MM.1S (cell line): ENCODE measurements around the gene TFPI2.

Experiments used
- DNase-seq: peaks from one replicate; pipeline ENCODE4 v3.0.0-alpha.2; 2015
- H2AFZ ChIP-seq: fragments of 300-600 bp; sonication (generic); 2 replicates; pipeline ENCODE4 v1.6.0; 2016; ENCODE audit warnings: antibody characterized with exemption, low read length
- H3F3A ChIP-seq: fragments of 300-600 bp; sonication (generic); 2 replicates; pipeline ENCODE4 v1.6.1; 2016; ENCODE audit warnings: mild to moderate bottlenecking, antibody characterized with exemption, low read length, moderate library complexity, mixed read lengths; ENCODE audit not compliant: insufficient read depth
- H3K27ac ChIP-seq: fragments of 300-600 bp; sonication (generic); 2 replicates; pipeline ENCODE4 v1.5.1; 2016; ENCODE audit warnings: mild to moderate bottlenecking, low read length
- H3K27me3 ChIP-seq: fragments of 300-600 bp; sonication (generic); replicated peaks from 2 replicates; pipeline ENCODE4 v1.6.0; 2016; ENCODE audit warnings: low read length; ENCODE audit not compliant: insufficient read depth
- H3K36me3 ChIP-seq: fragments of 300-600 bp; sonication (generic); replicated peaks from 2 replicates; pipeline ENCODE4 v1.6.1; 2016; ENCODE audit warnings: mild to moderate bottlenecking, low read length, mixed read lengths; ENCODE audit not compliant: insufficient read depth
- H3K4me1 ChIP-seq: fragments of 300-600 bp; sonication (generic); 2 replicates; pipeline ENCODE4 v1.6.1; 2016; ENCODE audit warnings: low read length, mixed read lengths
- H3K4me2 ChIP-seq: fragments of 300-600 bp; sonication (generic); 2 replicates; pipeline ENCODE4 v1.6.0; 2016; ENCODE audit warnings: low read depth, low read length
- H3K4me3 ChIP-seq: fragments of 300-600 bp; sonication (generic); 2 replicates; pipeline ENCODE4 v1.5.1; 2016; ENCODE audit warnings: low read length, mixed read lengths
- H3K79me2 ChIP-seq: fragments of 300-600 bp; sonication (generic); 2 replicates; pipeline ENCODE4 v1.6.1; 2016; ENCODE audit warnings: mixed run types, low read length, mixed read lengths
- H3K9ac ChIP-seq: fragments of 300-600 bp; sonication (generic); 2 replicates; pipeline ENCODE4 v1.6.1; 2016; ENCODE audit warnings: low read length, mixed read lengths
- H3K9me2 ChIP-seq: fragments of 300-600 bp; sonication (generic); replicated peaks from 2 replicates; pipeline ENCODE4 v1.6.1; 2016; ENCODE audit warnings: mild to moderate bottlenecking, low read length, mixed read lengths; ENCODE audit not compliant: insufficient read depth
- H3K9me3 ChIP-seq: fragments of 300-600 bp; sonication (generic); replicated peaks from 2 replicates; pipeline ENCODE4 v1.6.1; 2016; ENCODE audit warnings: mild to moderate bottlenecking, low read length, mixed read lengths; ENCODE audit not compliant: insufficient read depth
- H4K20me1 ChIP-seq: fragments of 300-600 bp; sonication (generic); 2 replicates; pipeline ENCODE4 v1.6.1; 2016; ENCODE audit warnings: mild to moderate bottlenecking, low read length, moderate library complexity, mixed read lengths; ENCODE audit not compliant: insufficient read depth
- EZH2 ChIP-seq: fragments of 300-600 bp; sonication (generic); optimal IDR thresholded peaks from 2 replicates; pipeline ENCODE3; 2017; ENCODE audit warnings: low read depth, mild to moderate bottlenecking, antibody characterized with exemption, low read length, mixed read lengths
- EZH2phosphoT487 ChIP-seq: fragments of 300-600 bp; sonication (generic); IDR thresholded peaks from 2 replicates; pipeline ENCODE4 v1.6.1; 2018; ENCODE audit warnings: antibody characterized with exemption, low read length
- TF ChIP-seq, protein P1 (sequence below): fragments of 300-600 bp; sonication (generic); IDR thresholded peaks from 2 replicates; pipeline ENCODE4 v1.5.1; 2016; ENCODE audit warnings: antibody characterized with exemption, low read length, mixed read lengths

TFPI2 gene

DNA sequence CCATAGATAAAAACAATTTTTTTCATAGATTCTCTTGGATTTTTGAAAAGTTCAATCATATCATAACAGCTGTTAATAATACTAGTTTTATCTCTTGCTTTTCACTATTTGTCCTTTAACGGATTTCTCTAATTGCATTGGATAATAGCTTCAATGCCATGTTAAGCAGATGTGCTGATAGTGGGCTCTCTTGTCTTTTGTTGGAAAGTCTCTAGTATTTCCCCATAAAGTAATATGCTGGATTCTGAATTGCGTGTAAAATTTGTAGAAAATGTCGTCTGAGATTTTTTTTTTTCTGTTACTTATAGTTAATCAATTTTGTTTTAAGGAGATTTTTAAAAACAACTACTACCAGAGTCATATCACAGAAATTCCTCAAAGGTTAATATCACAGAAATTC lies 53.3 kb downstream of the TFPI2 start:
- Histone ChIP-seq H3K9me2 (no peaks in the 10 kb centered on the region), H3K36me3 (no peaks in the 10 kb centered on the region), H3K4me2 (no peak overlapping the region), H3F3A (no peaks in the 10 kb centered on the region), H4K20me1 (no peaks in the 10 kb centered on the region), H3K9ac (no peak overlapping the region), H3K79me2 (no peaks in the 10 kb centered on the region), H3K4me1 (no peaks in the 10 kb centered on the region), H3K27ac (no peak overlapping the region), H3K27me3 (no peaks in the 10 kb centered on the region; the same call in 1 of the 2 replicates), H2AFZ (no peak overlapping the region), H3K9me3 (no peaks in the 10 kb centered on the region), H3K4me3 (no peak overlapping the region)
- no peak for DNase-seq
- TF ChIP-seq EZH2phosphoT487 (no peak), EZH2 (no peak)
- TF ChIP-seq, protein P1, sequence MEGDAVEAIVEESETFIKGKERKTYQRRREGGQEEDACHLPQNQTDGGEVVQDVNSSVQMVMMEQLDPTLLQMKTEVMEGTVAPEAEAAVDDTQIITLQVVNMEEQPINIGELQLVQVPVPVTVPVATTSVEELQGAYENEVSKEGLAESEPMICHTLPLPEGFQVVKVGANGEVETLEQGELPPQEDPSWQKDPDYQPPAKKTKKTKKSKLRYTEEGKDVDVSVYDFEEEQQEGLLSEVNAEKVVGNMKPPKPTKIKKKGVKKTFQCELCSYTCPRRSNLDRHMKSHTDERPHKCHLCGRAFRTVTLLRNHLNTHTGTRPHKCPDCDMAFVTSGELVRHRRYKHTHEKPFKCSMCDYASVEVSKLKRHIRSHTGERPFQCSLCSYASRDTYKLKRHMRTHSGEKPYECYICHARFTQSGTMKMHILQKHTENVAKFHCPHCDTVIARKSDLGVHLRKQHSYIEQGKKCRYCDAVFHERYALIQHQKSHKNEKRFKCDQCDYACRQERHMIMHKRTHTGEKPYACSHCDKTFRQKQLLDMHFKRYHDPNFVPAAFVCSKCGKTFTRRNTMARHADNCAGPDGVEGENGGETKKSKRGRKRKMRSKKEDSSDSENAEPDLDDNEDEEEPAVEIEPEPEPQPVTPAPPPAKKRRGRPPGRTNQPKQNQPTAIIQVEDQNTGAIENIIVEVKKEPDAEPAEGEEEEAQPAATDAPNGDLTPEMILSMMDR = no peak

DNA sequence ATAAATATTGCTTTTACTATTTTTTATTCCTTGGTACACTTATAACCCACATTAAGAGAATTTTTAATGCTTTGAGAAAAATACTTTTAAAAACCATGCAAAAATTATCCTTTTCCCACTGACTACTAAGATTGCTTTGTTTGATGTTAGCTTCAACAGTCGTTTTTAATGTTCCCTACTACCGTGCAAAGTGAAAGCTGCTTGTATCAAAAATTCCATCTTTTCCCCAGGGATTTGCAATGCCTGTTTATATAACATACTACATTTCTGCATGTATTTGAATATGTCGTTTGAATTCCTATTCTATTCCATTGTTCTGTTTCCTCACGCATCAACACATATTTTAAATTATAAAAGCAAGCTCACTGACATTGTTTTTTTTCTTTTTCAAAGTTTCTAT lies 54.4 kb downstream of the TFPI2 start:
- no peak overlapping the region for H3K4me2 ChIP-seq
- no peaks in the 10 kb centered on the region; the same call in 1 of the 2 replicates for H3K27me3 ChIP-seq
- no peak for DNase-seq
- no peaks in the 10 kb centered on the region for H3K36me3 ChIP-seq
- no peaks in the 10 kb centered on the region for H3K9me2 ChIP-seq
- TF ChIP-seq, protein P1 = no peak
- TF ChIP-seq EZH2 (no peak), EZH2phosphoT487 (no peak)
- H3F3A ChIP-seq = no peaks in the 10 kb centered on the region
- H4K20me1 ChIP-seq = no peaks in the 10 kb centered on the region
- H3K79me2 ChIP-seq = no peaks in the 10 kb centered on the region
- no peak overlapping the region for H3K9ac ChIP-seq
- H2AFZ ChIP-seq = no peak overlapping the region
- no peak overlapping the region for H3K27ac ChIP-seq
- H3K9me3 ChIP-seq = no peaks in the 10 kb centered on the region
- H3K4me3 ChIP-seq = no peak overlapping the region
- H3K4me1 ChIP-seq = no peaks in the 10 kb centered on the region

DNA sequence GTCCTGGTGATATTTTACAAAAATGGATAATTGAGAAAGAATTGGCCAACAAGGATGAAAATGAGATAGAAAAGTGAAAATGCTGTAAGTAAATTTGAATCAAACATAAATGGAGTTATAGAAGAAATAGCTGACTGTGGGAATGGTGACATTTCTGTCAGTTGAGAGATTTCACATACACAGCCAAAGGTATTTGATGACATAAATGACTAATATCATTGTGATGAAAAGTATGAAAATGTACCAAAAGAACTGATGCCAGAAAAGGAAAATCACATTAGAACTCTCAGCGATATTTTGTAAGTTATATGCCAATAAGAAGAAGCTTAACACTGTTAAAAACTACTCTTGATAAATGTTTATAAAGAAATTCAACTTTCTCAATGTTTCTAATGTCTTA lies 54.9 kb downstream of the TFPI2 start:
- Histone ChIP-seq H3K79me2 (no peaks in the 10 kb centered on the region), H3K4me1 (no peaks in the 10 kb centered on the region), H3K36me3 (no peaks in the 10 kb centered on the region), H3K4me3 (no peak overlapping the region), H3K27me3 (no peaks in the 10 kb centered on the region; the same call in 1 of the 2 replicates), H3K27ac (no peak overlapping the region), H2AFZ (no peak overlapping the region), H3F3A (no peaks in the 10 kb centered on the region), H3K9ac (no peak overlapping the region), H4K20me1 (no peaks in the 10 kb centered on the region), H3K9me3 (no peaks in the 10 kb centered on the region), H3K4me2 (no peak overlapping the region), H3K9me2 (no peaks in the 10 kb centered on the region)
- TF ChIP-seq EZH2phosphoT487 (no peak), EZH2 (no peak)
- TF ChIP-seq, protein P1 = no peak
- DNase-seq = no peak
